SK-N-SH (cell line): Measurements from ENCODE around the gene MAD2L2.

Source experiments
- CTCF ChIP-seq: fragments of 200-600 bp; sonication (generic); IDR thresholded peaks from 2 replicates; pipeline ENCODE4 v1.6.1; 2017; ENCODE audit warnings: antibody characterized with exemption, mild to moderate bottlenecking, moderate library complexity
- EP300 ChIP-seq, 2 experiments: IDR thresholded peaks; 2 replicates each; pipeline versions ENCODE4 v1.4.0 to v1.6.1; 2012; ENCODE audit warnings: borderline replicate concordance in 1 of 2, low read depth in 1 of 2, low read length in 1 of 2
- EZH2phosphoT487 ChIP-seq: fragments of 200-600 bp; sonication (generic); IDR thresholded peaks from 2 replicates; pipeline ENCODE4 v1.6.1; 2017; ENCODE audit warnings: low read depth, mixed run types, mild to moderate bottlenecking, antibody characterized with exemption, moderate library complexity, borderline replicate concordance
- GABPA ChIP-seq: IDR thresholded peaks from 2 replicates; pipeline ENCODE4 v1.4.0; 2012; ENCODE audit warnings: low read depth, mild to moderate bottlenecking
- POLR2AphosphoS5 ChIP-seq: IDR thresholded peaks from 2 replicates; pipeline ENCODE4 v1.6.1; 2012; ENCODE audit warnings: low read depth, low read length
- RAD21 ChIP-seq: IDR thresholded peaks from 2 replicates; pipeline ENCODE4 v1.6.1; 2012; ENCODE audit warnings: mild to moderate bottlenecking, low read length
- RFX5 ChIP-seq: IDR thresholded peaks from 2 replicates; pipeline ENCODE4 v1.6.1; 2012; ENCODE audit warnings: mild to moderate bottlenecking, improper control_type of control experiment, low read length
- SIN3A ChIP-seq: IDR thresholded peaks from 2 replicates; pipeline ENCODE4 v1.6.1; 2012; ENCODE audit warnings: low read depth, mild to moderate bottlenecking, low read length, moderate library complexity, borderline replicate concordance
- TAF1 ChIP-seq: IDR thresholded peaks from 2 replicates; pipeline ENCODE4 v1.6.1; 2012; ENCODE audit warnings: low read depth, mild to moderate bottlenecking, low read length, moderate library complexity, borderline replicate concordance
- TF ChIP-seq, protein P1 (sequence below): IDR thresholded peaks from 2 replicates; pipeline ENCODE4 v1.6.1; 2012; ENCODE audit warnings: mild to moderate bottlenecking, low read depth, low read length, moderate library complexity
- TF ChIP-seq, protein P2 (sequence below): IDR thresholded peaks from 2 replicates; pipeline ENCODE4 v1.4.0; 2012; ENCODE audit warnings: low read depth, borderline replicate concordance
- TF ChIP-seq, protein P3 (sequence below): IDR thresholded peaks from 2 replicates; pipeline ENCODE4 v1.4.0; 2012; ENCODE audit warnings: low read depth

DNA sequence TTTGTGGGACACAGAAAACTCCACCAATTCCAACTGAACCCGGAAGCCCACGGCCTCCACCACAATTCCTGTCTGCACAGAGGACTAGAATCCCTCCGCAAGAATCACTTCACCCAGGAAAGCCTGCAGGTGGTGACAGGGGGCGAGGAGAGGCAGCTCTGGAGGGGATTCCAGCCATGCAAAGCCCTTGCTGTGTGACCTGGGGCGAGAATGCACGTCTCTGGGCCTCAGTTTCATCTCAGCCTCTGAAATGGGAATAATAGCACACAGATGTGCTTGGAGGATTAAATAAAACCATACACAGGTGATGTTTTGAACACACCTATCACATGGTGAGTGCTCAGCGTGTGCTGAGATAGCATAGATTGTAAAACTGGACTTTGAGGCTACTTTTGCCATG, 40.8 kb downstream of the MAD2L2 start:
- TF ChIP-seq CTCF (no peak), EP300 (IDR thresholded peaks at IDR 0.05; ENCODE audit: borderline replicate concordance in 1 of 2, low read depth in 1 of 2, low read length in 1 of 2) (no peak), TAF1 (no peak), POLR2AphosphoS5 (no peak), SIN3A (no peak), EZH2phosphoT487 (no peak), GABPA (no peak), RFX5 (no peak), RAD21 (no peak)
- TF ChIP-seq, protein P1, sequence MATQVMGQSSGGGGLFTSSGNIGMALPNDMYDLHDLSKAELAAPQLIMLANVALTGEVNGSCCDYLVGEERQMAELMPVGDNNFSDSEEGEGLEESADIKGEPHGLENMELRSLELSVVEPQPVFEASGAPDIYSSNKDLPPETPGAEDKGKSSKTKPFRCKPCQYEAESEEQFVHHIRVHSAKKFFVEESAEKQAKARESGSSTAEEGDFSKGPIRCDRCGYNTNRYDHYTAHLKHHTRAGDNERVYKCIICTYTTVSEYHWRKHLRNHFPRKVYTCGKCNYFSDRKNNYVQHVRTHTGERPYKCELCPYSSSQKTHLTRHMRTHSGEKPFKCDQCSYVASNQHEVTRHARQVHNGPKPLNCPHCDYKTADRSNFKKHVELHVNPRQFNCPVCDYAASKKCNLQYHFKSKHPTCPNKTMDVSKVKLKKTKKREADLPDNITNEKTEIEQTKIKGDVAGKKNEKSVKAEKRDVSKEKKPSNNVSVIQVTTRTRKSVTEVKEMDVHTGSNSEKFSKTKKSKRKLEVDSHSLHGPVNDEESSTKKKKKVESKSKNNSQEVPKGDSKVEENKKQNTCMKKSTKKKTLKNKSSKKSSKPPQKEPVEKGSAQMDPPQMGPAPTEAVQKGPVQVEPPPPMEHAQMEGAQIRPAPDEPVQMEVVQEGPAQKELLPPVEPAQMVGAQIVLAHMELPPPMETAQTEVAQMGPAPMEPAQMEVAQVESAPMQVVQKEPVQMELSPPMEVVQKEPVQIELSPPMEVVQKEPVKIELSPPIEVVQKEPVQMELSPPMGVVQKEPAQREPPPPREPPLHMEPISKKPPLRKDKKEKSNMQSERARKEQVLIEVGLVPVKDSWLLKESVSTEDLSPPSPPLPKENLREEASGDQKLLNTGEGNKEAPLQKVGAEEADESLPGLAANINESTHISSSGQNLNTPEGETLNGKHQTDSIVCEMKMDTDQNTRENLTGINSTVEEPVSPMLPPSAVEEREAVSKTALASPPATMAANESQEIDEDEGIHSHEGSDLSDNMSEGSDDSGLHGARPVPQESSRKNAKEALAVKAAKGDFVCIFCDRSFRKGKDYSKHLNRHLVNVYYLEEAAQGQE, result no peak
- TF ChIP-seq, protein P2, sequence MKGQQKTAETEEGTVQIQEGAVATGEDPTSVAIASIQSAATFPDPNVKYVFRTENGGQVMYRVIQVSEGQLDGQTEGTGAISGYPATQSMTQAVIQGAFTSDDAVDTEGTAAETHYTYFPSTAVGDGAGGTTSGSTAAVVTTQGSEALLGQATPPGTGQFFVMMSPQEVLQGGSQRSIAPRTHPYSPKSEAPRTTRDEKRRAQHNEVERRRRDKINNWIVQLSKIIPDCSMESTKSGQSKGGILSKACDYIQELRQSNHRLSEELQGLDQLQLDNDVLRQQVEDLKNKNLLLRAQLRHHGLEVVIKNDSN, result no peak
- TF ChIP-seq, protein P3, sequence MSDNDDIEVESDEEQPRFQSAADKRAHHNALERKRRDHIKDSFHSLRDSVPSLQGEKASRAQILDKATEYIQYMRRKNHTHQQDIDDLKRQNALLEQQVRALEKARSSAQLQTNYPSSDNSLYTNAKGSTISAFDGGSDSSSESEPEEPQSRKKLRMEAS, result no peak
